Mucosa of descending colon (tissue), 3 donors: ENCODE measurements around the gene KDM4B. TPM values are rescaled to one million over a fixed set of nuclear protein-coding genes. Genes with fewer than 3 reads are reported as not detected.

Source experiments
- ATAC-seq: fragments of 200-7000 bp; cut with Tn5 transposase; one replicate; pipeline ENCODE4 v1.9.1; 2020; ENCODE audit warnings: mild to moderate bottlenecking, moderate library complexity
- DNase-seq, 3 donors: peaks; one replicate each; pipeline ENCODE4 v3.0.0-alpha.2; 2020
- H3K36me3 ChIP-seq: fragments of 200-600 bp; one replicate; pipeline ENCODE4 v1.8.0; 2021; ENCODE audit warnings: low read depth, mild to moderate bottlenecking
- H3K4me1 ChIP-seq: fragments of 200-600 bp; one replicate; pipeline ENCODE4 v1.8.0; 2021; ENCODE audit warnings: low read depth, mild to moderate bottlenecking
- H3K4me3 ChIP-seq: fragments of 200-600 bp; one replicate; pipeline ENCODE4 v1.8.0; 2021; ENCODE audit warnings: mild to moderate bottlenecking
- H3K9me3 ChIP-seq: fragments of 200-600 bp; one replicate; pipeline ENCODE4 v1.8.0; 2021; ENCODE audit warnings: mild to moderate bottlenecking
- CTCF ChIP-seq: fragments of 200-600 bp; IDR thresholded peaks from one replicate; pipeline ENCODE4 v1.8.0; 2022; ENCODE audit warnings: antibody characterized with exemption, mild to moderate bottlenecking
- intact Hi-C, 2 donors: fragments of 100-400 bp; cut with DNase I in 1 of 2; cut with micrococcal nuclease in 1 of 2; formaldehyde crosslinking; loops; one replicate each; pipeline versions ENCODE4 v1.11.0 to v1.11.1; 2022; cut with DNase I, micrococcal nuclease
- total RNA-seq, 3 donors: library from RNA; stranded (reverse); fragmentation: NEBNext Ultra II Directional in 2 of 3; extraction: Animal tissue kit (Norgen Biotek cat#: 25700) in 2 of 3; gene quantifications; one replicate each; pipeline versions ENCODE4 v1.2.1 to v1.2.4, GENCODE V29; 2021 to 2023
- donor health status: DM: no; HTN: no; CAD: no; lungs with moderate emphysema.
- donor health status: DM: no; HTN: no; CAD: no.
- donor health status: DM: no; HTN: yes; CAD: no.

Gene KDM4B
- total RNA-seq, 3 donors from 2014 or later = 42.7 to 53.8 (median 50.0) TPM

- no peaks in the 10 kb centered on the region for H3K36me3 ChIP-seq
- H3K4me1 ChIP-seq = no peaks in the 10 kb centered on the region
- ATAC-seq (no peak), DNase-seq (no peak)
- no peaks in the 10 kb centered on the region for H3K9me3 ChIP-seq
- intact Hi-C loops = no loop called here
- H3K4me3 ChIP-seq = no peak overlapping the region
- TF ChIP-seq CTCF = no peak
Observed at GRCh38 chr19:5107432-5108122, 138.7 kb downstream of the KDM4B start.

GRCh38 chr19:5108123-5108596 lies 139.2 kb downstream of the KDM4B start:
- no peaks in the 10 kb centered on the region for H3K4me1 ChIP-seq
- H3K9me3 ChIP-seq = no peaks in the 10 kb centered on the region
- no peak for DNase-seq
- intact Hi-C loops = no loop called here
- H3K4me3 ChIP-seq = no peak overlapping the region
- no peak for ATAC-seq
- no peak for TF ChIP-seq CTCF
- no peaks in the 10 kb centered on the region for H3K36me3 ChIP-seq

- H3K9me3 ChIP-seq = no peaks in the 10 kb centered on the region
- no peaks in the 10 kb centered on the region for H3K4me1 ChIP-seq
- no peak for ATAC-seq
- no peaks in the 10 kb centered on the region for H3K36me3 ChIP-seq
- no peak overlapping the region for H3K4me3 ChIP-seq
- TF ChIP-seq CTCF = no peak
- intact Hi-C loops = no loop called here
- no peak for DNase-seq
Observed at GRCh38 chr19:5108866-5109265, 140.0 kb downstream of the KDM4B start.

- intact Hi-C loops = no loop called here
- H3K4me1 ChIP-seq = no peaks in the 10 kb centered on the region
- no peaks in the 10 kb centered on the region for H3K36me3 ChIP-seq
- ATAC-seq (no peak), DNase-seq (no peak)
- H3K4me3 ChIP-seq = no peak overlapping the region
- no peak for TF ChIP-seq CTCF
- no peaks in the 10 kb centered on the region for H3K9me3 ChIP-seq
Observed at GRCh38 chr19:5109560-5109959, 140.6 kb downstream of the KDM4B start.

- TF ChIP-seq CTCF = no peak
- Histone ChIP-seq H3K4me3 (no peak overlapping the region), H3K9me3 (no peaks in the 10 kb centered on the region), H3K4me1 (no peaks in the 10 kb centered on the region), H3K36me3 (no peaks in the 10 kb centered on the region)
- DNase-seq (no peak), ATAC-seq (no peak)
- intact Hi-C loops = no loop called here
Observed at GRCh38 chr19:5110546-5110945, 141.6 kb downstream of the KDM4B start.
